H9 (cell line): ENCODE measurements around the gene VAV1. TPM values are rescaled to one million over a fixed set of nuclear protein-coding genes. Genes with fewer than 3 reads are reported as not detected.

ENCODE experiments used
- DNase-seq: peaks from one replicate; pipeline ENCODE4 v3.0.0-alpha.2; 2017
- H2AFZ ChIP-seq: one replicate; pipeline ENCODE4 v1.6.1; 2013; ENCODE audit warnings: mild to moderate bottlenecking, low read length, control low read depth, moderate library complexity
- H2AK5ac ChIP-seq: 2 replicates; pipeline ENCODE4 v1.6.1; 2013; ENCODE audit warnings: low read length, control low read depth, mixed read lengths; ENCODE audit not compliant: insufficient read length
- H2BK120ac ChIP-seq: one replicate; pipeline ENCODE4 v1.6.1; 2013; ENCODE audit warnings: low read depth, mild to moderate bottlenecking, low read length, control low read depth, inconsistent platforms; ENCODE audit not compliant: poor library complexity, severe bottlenecking
- H2BK12ac ChIP-seq: 2 replicates; pipeline ENCODE4 v1.6.1; 2013; ENCODE audit warnings: low read length, control low read depth, mixed read lengths, low read depth; ENCODE audit not compliant: insufficient read length
- H2BK15ac ChIP-seq: 2 replicates; pipeline ENCODE4 v1.6.1; 2013; ENCODE audit warnings: low read depth, low read length, control low read depth
- H2BK20ac ChIP-seq: one replicate; pipeline ENCODE4 v1.6.1; 2013; ENCODE audit warnings: low read depth, mild to moderate bottlenecking, low read length, control low read depth, inconsistent platforms; ENCODE audit not compliant: poor library complexity, severe bottlenecking
- H2BK5ac ChIP-seq: 2 replicates; pipeline ENCODE4 v1.6.1; 2013; ENCODE audit warnings: low read length, control low read depth, mixed read lengths; ENCODE audit not compliant: insufficient read length
- H3K14ac ChIP-seq: 2 replicates; pipeline ENCODE4 v1.6.1; 2013; ENCODE audit warnings: low read length, control low read depth; ENCODE audit not compliant: insufficient read depth
- H3K18ac ChIP-seq: 2 replicates; pipeline ENCODE4 v1.6.1; 2013; ENCODE audit warnings: low read depth, mild to moderate bottlenecking, mixed read lengths, low read length, control low read depth; ENCODE audit not compliant: insufficient read length
- H3K23ac ChIP-seq: 2 replicates; pipeline ENCODE4 v1.6.1; 2013; ENCODE audit warnings: low read length, control low read depth, mixed read lengths, low read depth; ENCODE audit not compliant: insufficient read length
- H3K23me2 ChIP-seq: 2 replicates; pipeline ENCODE4 v1.6.1; 2013; ENCODE audit warnings: low read depth, mild to moderate bottlenecking, mixed read lengths, low read length, control low read depth; ENCODE audit not compliant: insufficient read length, poor library complexity, severe bottlenecking
- H3K27ac ChIP-seq: 2 replicates; pipeline ENCODE4 v1.5.1; 2013; ENCODE audit warnings: low read length, control low read depth, mixed read lengths, low read depth; ENCODE audit not compliant: insufficient read length
- H3K27me3 ChIP-seq: 2 replicates; pipeline ENCODE4 v1.6.1; 2013; ENCODE audit warnings: low read length, control low read depth, inconsistent platforms; ENCODE audit not compliant: insufficient read depth
- H3K4ac ChIP-seq: 2 replicates; pipeline ENCODE4 v1.6.1; 2013; ENCODE audit warnings: low read depth, mild to moderate bottlenecking, control low read depth, inconsistent platforms, low read length, moderate library complexity
- H3K4me1 ChIP-seq: 2 replicates; pipeline ENCODE4 v1.6.1; 2013; ENCODE audit warnings: low read length, control low read depth, inconsistent platforms; ENCODE audit not compliant: insufficient read depth
- H3K4me2 ChIP-seq: 2 replicates; pipeline ENCODE4 v1.6.1; 2013; ENCODE audit warnings: low read length, control low read depth, mixed read lengths; ENCODE audit not compliant: insufficient read length, insufficient read depth
- H3K56ac ChIP-seq: 2 replicates; pipeline ENCODE4 v1.6.1; 2013; ENCODE audit warnings: low read depth, mild to moderate bottlenecking, mixed read lengths, low read length, control low read depth; ENCODE audit not compliant: insufficient read length
- H3K79me1 ChIP-seq: 2 replicates; pipeline ENCODE4 v1.6.1; 2013; ENCODE audit warnings: low read depth, mild to moderate bottlenecking, moderate library complexity, low read length, control low read depth, inconsistent platforms; ENCODE audit not compliant: insufficient read depth, poor library complexity, severe bottlenecking
- H3K79me2 ChIP-seq: 2 replicates; pipeline ENCODE4 v1.6.1; 2013; ENCODE audit warnings: low read length, control low read depth, inconsistent platforms; ENCODE audit not compliant: insufficient read depth
- H3K9ac ChIP-seq: 2 replicates; pipeline ENCODE4 v1.6.1; 2013; ENCODE audit warnings: low read length, control low read depth, mixed read lengths; ENCODE audit not compliant: insufficient read length; ENCODE audit errors: extremely low read depth
- H3K9me3 ChIP-seq: one replicate; pipeline ENCODE4 v1.6.1; 2013; ENCODE audit warnings: low read depth, low read length, inconsistent platforms; ENCODE audit not compliant: control insufficient read depth
- H3T11ph ChIP-seq: one replicate; pipeline ENCODE4 v1.6.1; 2013; ENCODE audit warnings: mild to moderate bottlenecking, low read length, control low read depth, inconsistent platforms
- H4K20me1 ChIP-seq: one replicate; pipeline ENCODE4 v1.6.1; 2013; ENCODE audit not compliant: control insufficient read depth, insufficient read length, insufficient read depth
- H4K5ac ChIP-seq: 2 replicates; pipeline ENCODE4 v1.6.1; 2013; ENCODE audit warnings: low read depth, mild to moderate bottlenecking, mixed read lengths, low read length, control low read depth; ENCODE audit not compliant: insufficient read length
- H4K8ac ChIP-seq: replicated peaks from 2 replicates; pipeline ENCODE4 v1.6.1; 2013; ENCODE audit warnings: low read length, control low read depth, mixed read lengths, low read depth; ENCODE audit not compliant: insufficient read length
- H4K91ac ChIP-seq: 2 replicates; pipeline ENCODE4 v1.6.1; 2013; ENCODE audit warnings: low read depth, mild to moderate bottlenecking, moderate library complexity, mixed read lengths, low read length, control low read depth; ENCODE audit not compliant: insufficient read length
- H3K27ac Mint-ChIP-seq, 3 experiments: 2 replicates in 2 of 3; 3 replicates in 1 of 3; pipeline ENCODE4 v1.8.0; 2020 to 2021; ENCODE audit warnings: mixed read lengths in 3 of 3, mild to moderate bottlenecking in 1 of 3, moderate library complexity in 1 of 3
- H3K27me3 Mint-ChIP-seq: 2 replicates; pipeline ENCODE4 v1.8.0; 2021; ENCODE audit warnings: low read depth, mild to moderate bottlenecking, moderate library complexity, mixed read lengths
- H3K36me3 Mint-ChIP-seq, 3 experiments: 2 replicates in 2 of 3; 3 replicates in 1 of 3; pipeline ENCODE4 v1.8.0; 2020 to 2021; ENCODE audit warnings: low read depth in 3 of 3, mixed read lengths in 3 of 3; ENCODE audit not compliant: insufficient read depth in 1 of 3
- H3K4me1 Mint-ChIP-seq, 2 experiments: 2 replicates each; pipeline ENCODE4 v1.8.0; 2020; ENCODE audit warnings: mixed read lengths in 2 of 2
- H3K4me3 Mint-ChIP-seq, 2 experiments: 2 replicates in 1 of 2; 3 replicates in 1 of 2; pipeline ENCODE4 v1.8.0; 2020 to 2021; ENCODE audit warnings: mild to moderate bottlenecking in 2 of 2, mixed read lengths in 2 of 2, moderate library complexity in 1 of 2
- H3K9me3 Mint-ChIP-seq, 2 experiments: 2 replicates in 1 of 2; 3 replicates in 1 of 2; pipeline ENCODE4 v1.8.0; 2020; ENCODE audit warnings: mild to moderate bottlenecking in 2 of 2, mixed read lengths in 2 of 2, moderate library complexity in 1 of 2
- CTCF ChIP-seq: fragments of 200-600 bp; sonication (generic); conservative IDR thresholded peaks from 3 replicates; pipeline ENCODE4 v1.8.0; 2021; ENCODE audit warnings: antibody characterized with exemption, mild to moderate bottlenecking
- WGBS: extraction: QIAGEN DNeasy Blood & Tissue Kit; methylation state at CpG from one replicate; pipeline ENCODE4 v1.1.7; 2013; ENCODE audit warnings: missing lambda C conversion rate, low lambda C conversion rate, mixed read lengths; ENCODE audit not compliant: insufficient read length; ENCODE audit errors: extremely low coverage; 5-methylcytosine and 5-hydroxymethylcytosine counted together
- total RNA-seq: library from RNA; stranded (reverse); gene quantifications from 2 replicates; pipeline ENCODE4 v1.2.1, GENCODE V29; 2021

VAV1 gene
- total RNA-seq, 1 experiment from 2014 or later, result 0.90 TPM

GRCh38 chr19:6886277-6886897 is 113.9 kb downstream of the VAV1 start:
- no peaks in the 10 kb centered on the region for H3K4me1 Mint-ChIP-seq
- no CpG with 5 or more reads among the region's 7 CpGs for WGBS
- peaks cover 4% of the 10 kb centered on the region for H3K9me3 ChIP-seq

More at GRCh38 chr19:6886277-6886897, 113.9 kb downstream of the VAV1 start:
- H3K4me3 Mint-ChIP-seq, result no peak overlapping the region
- Histone ChIP-seq H3K4me2 (no peak overlapping the region), H3K18ac (no peak overlapping the region), H2BK20ac (no peak overlapping the region), H3K27ac (no peak overlapping the region), H4K5ac (no peak overlapping the region), H2BK5ac (no peak overlapping the region), H2BK12ac (no peak overlapping the region), H4K8ac (no peak overlapping the region), H3K14ac (no peak overlapping the region), H4K91ac (no peak overlapping the region), H2BK15ac (no peak overlapping the region), H3K4me1 (no peaks in the 10 kb centered on the region), H2AK5ac (no peak overlapping the region), H4K20me1 (no peaks in the 10 kb centered on the region), H3K79me1 (no peaks in the 10 kb centered on the region), H3K27me3 (no peaks in the 10 kb centered on the region), H3K9ac (no peak overlapping the region), H3K79me2 (no peaks in the 10 kb centered on the region), H2BK120ac (no peak overlapping the region), H2AFZ (no peak overlapping the region), H3K4ac (no peak overlapping the region), H3T11ph (no peak overlapping the region), H3K56ac (no peak overlapping the region), H3K23ac (no peak overlapping the region), H3K23me2 (no peaks in the 10 kb centered on the region)
- H3K9me3 Mint-ChIP-seq, result peaks cover 66 to 73% of the 10 kb centered on the region in 2 experiments
- DNase-seq, result no peak
- TF ChIP-seq CTCF, result no peak
- peaks cover 4 to 8% (median 5%) of the 10 kb centered on the region in 3 experiments; a peak in 6 of 7 replicates for H3K36me3 Mint-ChIP-seq
- H3K27ac Mint-ChIP-seq, result no peak overlapping the region
- peaks cover 13% of the 10 kb centered on the region for H3K27me3 Mint-ChIP-seq
